ENCODE data around the gene BCAS3.

BCAS3 gene

GRCh38 chr17:61335845-61336655, 658.4 kb downstream of the BCAS3 start:
- Histone ChIP-seq H3K27ac (no peak overlapping the region), H3K36me3 (ENCODE audit: control insufficient read depth, insufficient read depth, low read length) (no peaks in the 10 kb centered on the region), H3K4me2 (ENCODE audit: low read length) (no peak overlapping the region), H3K4me1 (no peaks in the 10 kb centered on the region), H3K9ac (no peak overlapping the region), H3K79me2 (no peaks in the 10 kb centered on the region), H3K9me3 (ENCODE audit: control insufficient read depth, low read length) (no peaks in the 10 kb centered on the region), H2AFZ (no peak overlapping the region), H3K4me3 (ENCODE audit: low read depth, low read length) (no peak overlapping the region), H3K27me3 (ENCODE audit: control insufficient read depth, insufficient read depth, low read length) (no peaks in the 10 kb centered on the region)
- no peak for TF ChIP-seq CTCF (IDR thresholded peaks at IDR 0.05)

GRCh38 chr17:61337290-61337689, 659.6 kb downstream of the BCAS3 start:
- Histone ChIP-seq H3K9me3 (ENCODE audit: control insufficient read depth, low read length) (no peaks in the 10 kb centered on the region), H2AFZ (no peak overlapping the region), H3K27ac (no peak overlapping the region), H3K36me3 (ENCODE audit: control insufficient read depth, insufficient read depth, low read length) (no peaks in the 10 kb centered on the region), H3K79me2 (no peaks in the 10 kb centered on the region), H3K27me3 (ENCODE audit: control insufficient read depth, insufficient read depth, low read length) (no peaks in the 10 kb centered on the region), H3K4me1 (no peaks in the 10 kb centered on the region), H3K9ac (no peak overlapping the region), H3K4me2 (ENCODE audit: low read length) (no peak overlapping the region), H3K4me3 (ENCODE audit: low read depth, low read length) (no peak overlapping the region)
- no peak for TF ChIP-seq CTCF (IDR thresholded peaks at IDR 0.05)

GRCh38 chr17:61338000-61338798, 660.5 kb downstream of the BCAS3 start:
- no peaks in the 10 kb centered on the region for H3K4me1 ChIP-seq
- H3K4me2 ChIP-seq (ENCODE audit: low read length): no peak overlapping the region
- no peaks in the 10 kb centered on the region for H3K9me3 ChIP-seq (ENCODE audit: control insufficient read depth, low read length)
- no peaks in the 10 kb centered on the region for H3K79me2 ChIP-seq
- no peak overlapping the region for H3K4me3 ChIP-seq (ENCODE audit: low read depth, low read length)
- H3K36me3 ChIP-seq (ENCODE audit: control insufficient read depth, insufficient read depth, low read length): no peaks in the 10 kb centered on the region
- no peaks in the 10 kb centered on the region for H3K27me3 ChIP-seq (ENCODE audit: control insufficient read depth, insufficient read depth, low read length)
- no peak overlapping the region for H3K9ac ChIP-seq
- no peak overlapping the region for H2AFZ ChIP-seq
- no peak overlapping the region for H3K27ac ChIP-seq
- no peak for TF ChIP-seq CTCF (IDR thresholded peaks at IDR 0.05)

GRCh38 chr17:61338874-61339478, 661.3 kb downstream of the BCAS3 start:
- H3K9me3 ChIP-seq (ENCODE audit: control insufficient read depth, low read length): no peaks in the 10 kb centered on the region
- no peaks in the 10 kb centered on the region for H3K36me3 ChIP-seq (ENCODE audit: control insufficient read depth, insufficient read depth, low read length)
- no peak overlapping the region for H3K27ac ChIP-seq
- no peaks in the 10 kb centered on the region for H3K27me3 ChIP-seq (ENCODE audit: control insufficient read depth, insufficient read depth, low read length)
- H3K79me2 ChIP-seq: no peaks in the 10 kb centered on the region
- no peak overlapping the region for H3K4me3 ChIP-seq (ENCODE audit: low read depth, low read length)
- no peak for TF ChIP-seq CTCF (IDR thresholded peaks at IDR 0.05)
- H3K9ac ChIP-seq: no peak overlapping the region
- no peak overlapping the region for H2AFZ ChIP-seq
- no peaks in the 10 kb centered on the region for H3K4me1 ChIP-seq
- H3K4me2 ChIP-seq (ENCODE audit: low read length): no peak overlapping the region
